Activated effector memory CD4-positive, alpha-beta T cell treated with Interleukin-2 at 50 U/mL for 16 hours (primary cell): ENCODE measurements around the gene ZNF888.
"Not testable (repeated sequence)": the region's sequence is repeated elsewhere in the genome, so short reads cannot be mapped to it uniquely, and the experiment has no call there.

Source experiments
- DNase-seq: peaks from one replicate; pipeline ENCODE4 v3.0.0-alpha.2; 2020

Gene ZNF888

GRCh38 chr19:52941523-52941922 is 18.3 kb upstream of the ZNF888 start:
- DNase-seq = not testable (repeated sequence)

GRCh38 chr19:52940905-52941304 is 17.7 kb upstream of the ZNF888 start:
- not testable (repeated sequence) for DNase-seq

GRCh38 chr19:52938761-52939160 is 15.5 kb upstream of the ZNF888 start:
- DNase-seq = no peak

GRCh38 chr19:52936954-52937325 is 13.7 kb upstream of the ZNF888 start:
- DNase-seq = no peak

GRCh38 chr19:52936151-52936953 is 13.1 kb upstream of the ZNF888 start:
- no peak for DNase-seq

GRCh38 chr19:52935434-52935833 is 12.2 kb upstream of the ZNF888 start:
- DNase-seq = no peak

- not testable (repeated sequence) for DNase-seq
Measured at GRCh38 chr19:52924641-52925040, 1.4 kb upstream of the ZNF888 start.

- DNase-seq = no peak
Measured at GRCh38 chr19:52923778-52924593, 758 bp upstream of the ZNF888 start.

- no peak for DNase-seq
Measured at GRCh38 chr19:52917531-52917930, 5.7 kb downstream of the ZNF888 start.

GRCh38 chr19:52910648-52911047 is 12.6 kb downstream of the ZNF888 start:
- no peak for DNase-seq

GRCh38 chr19:52904052-52904780 is 19.0 kb downstream of the ZNF888 start:
- DNase-seq = not testable (repeated sequence)

- no peak for DNase-seq
Measured at GRCh38 chr19:52901842-52902241, 21.4 kb downstream of the ZNF888 start.

GRCh38 chr19:52898596-52898995 is 24.6 kb downstream of the ZNF888 start:
- not testable (repeated sequence) for DNase-seq

GRCh38 chr19:52898101-52898500 is 25.1 kb downstream of the ZNF888 start:
- no peak for DNase-seq

- DNase-seq = peak; percentile 82
Measured at GRCh38 chr19:52897138-52897935, 25.9 kb downstream of the ZNF888 start, which contains the start of gene ZNF320. Gene ZNF320, minus strand, starts transcription at chr19:52897635. Its CDS starts 7,380 bp downstream, at chr19:52890255.

GRCh38 chr19:52896431-52897137 is 26.6 kb downstream of the ZNF888 start:
- no peak for DNase-seq

GRCh38 chr19:52891336-52891735 is 31.9 kb downstream of the ZNF888 start:
- no peak for DNase-seq

GRCh38 chr19:52889931-52890330 is 33.3 kb downstream of the ZNF888 start:
- no peak for DNase-seq

GRCh38 chr19:52889076-52889475 is 34.2 kb downstream of the ZNF888 start:
- no peak for DNase-seq

GRCh38 chr19:52880895-52881389 is 42.3 kb downstream of the ZNF888 start:
- DNase-seq = no peak

GRCh38 chr19:52872996-52873395 is 50.2 kb downstream of the ZNF888 start:
- not testable (repeated sequence) for DNase-seq
